ENCODE results near the gene OSCP1.

The OSCP1 gene

DNA sequence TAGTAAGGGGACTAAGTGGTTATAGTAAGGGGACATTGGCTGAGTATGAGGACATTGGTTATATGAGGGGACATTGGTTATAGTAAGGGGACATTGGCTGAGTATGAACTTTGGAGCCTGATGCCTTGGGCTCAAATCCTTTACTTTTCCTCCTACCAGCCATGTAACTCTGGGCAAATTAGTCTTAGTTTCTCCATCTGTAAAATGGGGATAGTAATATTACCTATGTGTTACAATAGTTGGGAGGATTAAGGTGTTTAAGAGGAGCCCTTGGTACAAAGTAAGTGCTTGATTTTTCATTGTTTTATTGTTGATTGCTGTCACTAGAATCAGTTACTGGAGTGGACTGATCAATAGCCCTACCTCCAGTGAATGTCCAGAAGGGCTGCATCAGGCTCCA lies 2.8 kb downstream of the OSCP1 start:
- no peak for DNase-seq (ENCODE audit: low read depth in 2 of 2)

DNA sequence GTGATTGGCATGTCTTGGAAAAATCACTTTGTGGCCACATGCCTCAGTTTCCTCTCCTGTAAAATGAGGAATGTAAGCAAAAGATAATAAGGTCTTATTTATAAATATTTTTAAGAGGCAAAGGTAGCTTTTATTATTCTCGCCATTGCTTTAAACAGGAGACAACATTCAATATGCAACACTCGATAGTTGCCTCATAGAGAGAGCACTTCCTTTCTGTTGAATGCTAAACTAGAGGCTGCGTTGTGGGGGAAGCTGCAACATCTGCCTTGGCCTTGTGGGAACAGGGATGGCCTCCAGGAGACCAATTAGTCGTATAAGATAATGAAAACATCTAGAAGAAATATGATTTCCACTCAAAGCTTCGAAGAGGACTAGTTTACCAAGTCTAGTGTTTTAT lies 3.5 kb downstream of the OSCP1 start:
- DNase-seq (ENCODE audit: low read depth in 2 of 2): no peak

DNA sequence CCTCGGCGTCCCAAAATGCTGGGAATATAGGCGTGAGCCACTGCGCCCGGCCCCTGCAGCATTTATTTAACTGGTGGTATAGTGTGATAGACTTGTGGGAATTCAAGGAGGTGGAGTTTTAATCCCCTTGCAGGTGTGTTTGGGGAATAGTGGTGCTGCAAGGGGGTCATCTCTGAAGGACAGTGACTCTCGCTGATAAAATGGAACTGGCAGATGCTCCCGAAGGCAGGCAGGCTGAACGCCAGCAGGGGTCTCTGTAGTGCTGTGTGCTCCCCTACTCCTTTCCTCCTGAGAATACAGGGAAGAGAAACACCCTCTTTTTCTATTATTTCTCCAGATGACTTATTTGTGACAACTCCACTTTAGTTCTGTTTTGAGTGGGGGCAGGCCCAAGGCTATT lies 4.0 kb downstream of the OSCP1 start:
- peak in 1 of 2 donors; percentile 4 for DNase-seq (ENCODE audit: low read depth in 2 of 2)

DNA sequence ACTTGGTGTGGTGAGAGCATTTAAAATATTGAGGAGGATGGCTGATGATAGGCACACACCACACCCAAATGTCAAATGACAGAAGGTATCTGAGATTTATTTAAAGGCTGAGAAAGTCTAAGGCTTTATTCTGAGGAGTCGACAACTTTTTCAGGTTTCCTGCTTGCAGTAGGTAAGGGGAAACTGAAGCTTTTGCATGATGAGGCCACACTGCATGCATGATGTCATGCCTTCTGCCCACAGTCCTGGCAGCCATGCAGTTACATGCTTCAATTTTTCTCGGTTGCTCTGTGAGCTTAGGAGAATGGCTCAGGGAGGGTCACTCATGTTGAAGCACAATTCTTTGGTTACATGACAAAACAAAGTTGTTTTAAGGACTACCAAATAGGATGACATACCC lies 7.0 kb downstream of the OSCP1 start:
- no peak for DNase-seq (ENCODE audit: low read depth in 2 of 2)

DNA sequence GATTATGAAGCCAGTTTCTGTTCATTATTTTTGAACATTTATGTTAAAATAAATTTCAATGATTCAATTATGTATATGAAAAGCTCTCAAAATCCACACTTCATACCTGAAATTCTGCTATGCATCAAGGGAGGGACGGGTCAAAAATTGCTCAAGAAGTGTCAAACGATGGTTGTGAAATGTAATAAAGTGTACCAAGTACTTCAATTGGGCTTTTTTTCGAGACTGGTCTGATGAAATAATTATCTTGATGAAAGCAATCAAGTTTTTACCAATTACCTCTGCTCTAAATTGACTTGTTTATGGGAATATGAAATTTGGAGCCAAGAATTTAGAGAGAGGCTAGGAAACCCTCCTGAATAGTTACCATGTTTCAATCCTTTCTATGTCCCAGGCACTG lies 7.9 kb downstream of the OSCP1 start:
- no peak for DNase-seq (ENCODE audit: low read depth in 2 of 2)

DNA sequence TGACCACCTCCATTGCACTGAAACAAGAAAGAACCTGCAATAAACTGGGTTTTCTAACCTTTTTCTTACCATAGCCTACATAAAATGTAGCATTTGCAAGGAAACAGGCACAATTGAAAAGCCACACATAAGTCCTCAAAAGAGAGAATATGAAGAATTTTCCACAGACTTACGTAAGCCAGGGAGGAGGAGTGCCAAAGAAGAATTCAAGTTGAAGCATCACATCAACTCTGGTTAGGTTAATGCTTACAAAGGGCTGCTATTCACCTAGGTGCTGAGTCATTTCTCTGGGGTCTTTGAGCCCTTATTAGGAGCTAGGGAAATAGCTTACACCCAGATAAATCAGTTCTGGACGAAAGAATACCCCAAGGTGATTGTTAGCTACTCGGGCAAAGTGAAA lies 9.6 kb downstream of the OSCP1 start:
- no peak for DNase-seq (ENCODE audit: low read depth in 2 of 2)

DNA sequence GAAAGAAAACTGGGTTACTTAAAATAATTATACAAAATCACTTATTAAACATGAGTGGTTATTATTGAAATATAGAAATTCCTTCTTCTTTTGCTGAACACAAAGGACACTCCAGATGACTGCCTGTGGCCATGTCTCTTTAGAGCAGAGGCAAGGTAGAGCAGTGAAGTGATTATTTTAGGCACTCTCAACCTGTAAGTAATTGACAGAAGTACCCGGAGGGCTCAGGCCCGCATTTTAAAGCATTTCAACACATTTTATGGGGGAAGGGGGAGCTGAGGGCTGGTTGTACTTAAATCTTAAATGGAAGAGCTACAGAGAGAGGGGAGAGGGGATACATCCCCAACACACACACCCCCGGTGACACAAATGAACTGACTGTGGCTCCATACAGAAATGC lies 10.2 kb downstream of the OSCP1 start:
- DNase-seq (ENCODE audit: low read depth in 2 of 2): no peak

DNA sequence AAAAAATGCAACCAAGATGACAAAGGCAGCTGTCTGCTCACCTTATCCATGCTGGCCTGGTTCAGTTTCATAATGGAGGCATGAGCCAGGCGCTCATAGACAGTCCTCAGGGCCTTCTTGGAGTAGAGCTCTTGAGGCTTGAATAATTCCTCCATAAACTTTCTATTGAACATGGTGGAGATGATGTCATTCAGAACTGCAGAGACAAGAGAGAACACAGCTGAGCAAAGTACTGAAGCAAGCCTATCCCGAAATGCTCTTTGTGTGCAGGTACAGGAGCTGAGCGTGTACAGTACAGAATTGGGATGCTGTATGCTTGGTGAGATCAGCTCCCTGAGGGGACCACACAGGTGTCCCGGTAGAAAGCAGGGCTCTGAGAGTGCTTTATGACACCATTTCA lies 11.5 kb downstream of the OSCP1 start:
- DNase-seq (ENCODE audit: low read depth in 2 of 2): no peak

DNA sequence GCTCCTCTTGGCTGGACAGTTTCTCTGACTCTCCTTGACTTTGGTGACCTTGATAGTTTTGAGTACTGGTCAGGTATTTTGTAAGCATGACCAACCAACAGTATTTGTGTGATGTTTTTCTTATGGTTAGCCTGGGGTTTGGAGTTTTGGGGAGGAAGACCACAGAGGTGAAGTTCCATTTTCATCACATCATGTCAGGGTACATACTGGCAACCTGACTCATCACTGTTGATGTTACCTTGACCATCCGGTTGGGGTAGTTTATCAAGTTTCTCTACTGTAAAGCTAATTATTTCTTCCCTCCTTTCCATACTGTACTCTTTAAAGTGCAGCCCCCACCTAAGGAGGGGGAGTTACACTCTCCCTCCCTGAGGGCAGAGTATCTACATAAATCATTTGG lies 13.4 kb downstream of the OSCP1 start:
- no peak for DNase-seq (ENCODE audit: low read depth in 2 of 2)

DNA sequence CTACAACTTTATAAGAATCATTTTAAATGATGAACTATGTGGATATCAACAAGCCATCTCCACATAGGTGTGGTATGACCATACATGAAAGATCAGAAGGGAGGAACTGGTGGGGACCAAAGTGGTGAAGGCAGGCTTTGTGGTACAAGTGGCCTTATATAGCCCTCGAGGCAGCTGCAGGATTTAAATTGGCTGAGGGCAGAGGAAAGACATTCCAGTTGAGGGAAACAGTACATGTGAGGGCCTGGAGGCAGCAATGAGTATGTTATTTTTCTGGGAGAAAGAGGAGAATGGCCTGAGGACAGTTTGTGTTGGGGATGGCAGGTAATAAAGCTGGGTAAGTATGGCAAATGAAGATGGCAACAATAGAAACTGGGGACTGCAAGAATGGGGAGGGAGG lies 17.1 kb downstream of the OSCP1 start:
- DNase-seq (ENCODE audit: low read depth in 2 of 2): no peak

DNA sequence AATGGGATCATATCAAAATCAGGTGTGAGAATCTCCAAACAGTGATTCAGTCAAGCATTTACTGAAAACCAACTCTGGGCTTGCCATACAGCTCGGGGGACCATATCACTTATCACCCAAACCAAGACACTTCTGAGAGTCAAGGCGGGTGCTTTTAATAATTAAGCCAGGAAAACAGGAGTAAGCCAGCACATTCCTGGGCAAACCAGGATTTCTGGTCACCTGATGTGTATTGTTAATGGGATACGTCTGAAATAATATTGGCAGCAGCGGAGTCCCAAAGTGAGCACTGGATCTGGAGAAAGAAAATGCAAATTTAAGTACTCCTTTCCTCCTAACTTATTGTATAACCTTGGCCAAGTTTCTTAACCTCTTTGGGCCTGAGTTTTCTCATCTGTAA lies 17.6 kb downstream of the OSCP1 start:
- no peak for DNase-seq (ENCODE audit: low read depth in 2 of 2)

DNA sequence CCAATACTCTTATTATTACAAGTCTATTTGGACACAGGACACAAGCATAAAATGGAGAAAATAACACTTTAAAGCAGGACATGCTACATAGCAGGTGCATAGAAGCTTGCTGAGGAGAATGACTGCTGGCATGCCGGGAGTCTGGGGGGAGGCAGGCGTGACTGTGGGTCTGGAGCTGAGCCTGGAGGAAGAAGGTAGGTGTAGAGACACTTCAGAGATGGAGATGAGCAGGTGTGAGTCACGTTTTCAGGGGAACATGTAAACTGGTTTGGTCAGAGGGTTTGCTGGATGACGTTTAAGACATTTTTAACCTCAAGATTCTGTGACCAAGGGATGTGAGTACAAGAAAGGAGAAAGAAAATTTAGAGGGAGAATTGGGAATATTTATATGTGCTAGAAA lies 24.5 kb downstream of the OSCP1 start:
- DNase-seq (ENCODE audit: low read depth in 2 of 2): no peak

DNA sequence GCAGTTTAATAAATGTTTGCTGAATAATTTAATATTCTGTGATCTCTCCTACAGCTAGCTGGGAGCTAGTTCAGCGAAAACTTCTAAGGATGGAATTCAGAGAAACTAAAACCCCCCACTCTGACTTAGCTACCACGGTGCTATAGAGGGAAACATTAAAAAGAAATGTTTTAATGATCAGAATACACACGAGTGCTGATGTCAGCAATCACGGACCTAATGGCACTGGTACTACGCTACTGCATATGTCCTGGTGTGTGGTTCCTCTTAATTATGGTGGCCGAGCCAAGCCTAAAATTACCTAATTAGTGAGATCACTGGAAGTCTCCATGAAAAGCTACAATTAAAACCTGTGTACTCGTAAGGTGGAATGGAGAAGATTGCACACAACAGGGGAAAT lies 28.6 kb downstream of the OSCP1 start:
- no peak for DNase-seq (ENCODE audit: low read depth in 2 of 2)

DNA sequence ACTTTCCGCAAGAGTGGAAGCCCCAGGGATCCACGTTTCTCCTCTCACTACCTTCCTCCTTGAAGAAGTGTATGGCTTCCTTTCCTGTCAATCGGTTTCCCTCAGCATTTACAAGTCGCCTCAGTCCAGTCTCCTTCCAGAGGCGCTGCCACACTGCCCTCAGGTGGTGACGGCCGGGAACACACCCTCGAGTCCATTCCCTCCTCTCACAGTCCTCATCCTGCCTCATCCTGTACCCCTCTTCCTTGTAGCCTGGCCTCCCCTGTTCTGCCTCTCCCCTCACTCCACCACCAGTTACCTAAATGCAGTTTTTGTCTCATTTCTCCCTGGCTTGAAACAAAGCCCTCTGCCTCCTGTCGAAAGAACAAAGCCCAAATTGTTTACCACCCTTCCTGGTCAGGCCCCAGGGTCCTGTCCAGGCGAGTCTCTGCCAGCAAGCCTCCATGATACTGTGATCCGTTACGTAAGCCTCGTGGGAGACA lies 29.4 kb downstream of the OSCP1 start:
- DNase-seq (ENCODE audit: low read depth in 2 of 2): peak; percentile 77 to 78

DNA sequence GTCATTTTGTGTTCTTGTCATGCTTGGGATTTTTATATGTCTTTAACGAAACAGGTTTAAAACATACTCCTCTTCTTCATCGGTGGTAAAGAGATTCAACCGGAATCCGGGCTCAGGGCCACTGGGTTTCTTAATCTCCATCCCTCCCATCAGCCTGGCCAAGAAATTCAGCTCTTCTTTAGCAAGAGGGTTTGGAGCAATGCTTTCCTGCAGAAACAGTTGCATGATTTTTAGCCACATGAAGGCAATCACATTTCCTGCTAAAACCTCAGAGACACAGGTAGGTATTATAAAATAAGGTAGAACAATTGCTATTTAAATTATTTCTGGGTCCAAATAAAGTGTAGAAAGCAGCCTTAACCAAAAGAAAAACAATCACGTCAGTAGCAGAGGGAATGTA lies 29.8 kb downstream of the OSCP1 start:
- no peak for DNase-seq (ENCODE audit: low read depth in 2 of 2)

DNA sequence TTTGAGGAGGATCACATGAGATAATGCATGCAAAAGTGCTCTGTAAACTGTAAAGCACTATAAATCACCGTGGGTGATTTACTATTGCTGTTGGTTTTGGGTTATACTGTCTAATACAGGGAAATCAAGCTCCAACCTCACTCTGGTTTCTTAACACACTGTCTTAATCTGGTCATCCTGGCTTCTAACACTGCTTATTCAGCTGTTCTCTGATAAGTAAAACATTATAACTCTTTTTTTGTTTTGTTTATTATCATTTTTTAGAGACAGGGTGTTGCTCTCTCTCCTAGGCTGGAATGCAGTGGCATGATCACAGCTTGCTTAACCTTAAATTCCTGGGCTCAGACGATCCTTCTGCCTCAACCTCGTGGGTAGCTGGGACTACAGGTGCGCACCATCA lies 30.7 kb downstream of the OSCP1 start:
- no peak for DNase-seq (ENCODE audit: low read depth in 2 of 2)

DNA sequence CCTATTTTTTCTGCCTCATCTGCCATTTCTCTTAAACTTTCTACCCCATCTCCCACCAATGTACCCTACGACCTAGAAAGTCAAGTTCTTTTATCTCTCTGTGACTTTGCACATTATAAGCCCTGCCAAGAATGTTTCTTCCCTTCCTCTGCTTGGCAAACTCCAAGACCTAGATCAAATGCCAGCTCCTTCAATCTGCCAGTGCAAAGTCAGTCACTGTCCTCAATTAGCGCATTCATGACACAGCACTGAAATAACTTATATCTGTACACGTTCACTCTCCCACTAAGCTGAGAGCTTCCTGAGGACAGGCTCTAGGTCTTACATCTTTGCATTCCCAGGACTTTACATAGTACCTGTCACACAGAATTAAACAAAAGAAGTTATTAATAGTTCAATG lies 31.1 kb downstream of the OSCP1 start:
- DNase-seq (ENCODE audit: low read depth in 2 of 2): no peak

DNA sequence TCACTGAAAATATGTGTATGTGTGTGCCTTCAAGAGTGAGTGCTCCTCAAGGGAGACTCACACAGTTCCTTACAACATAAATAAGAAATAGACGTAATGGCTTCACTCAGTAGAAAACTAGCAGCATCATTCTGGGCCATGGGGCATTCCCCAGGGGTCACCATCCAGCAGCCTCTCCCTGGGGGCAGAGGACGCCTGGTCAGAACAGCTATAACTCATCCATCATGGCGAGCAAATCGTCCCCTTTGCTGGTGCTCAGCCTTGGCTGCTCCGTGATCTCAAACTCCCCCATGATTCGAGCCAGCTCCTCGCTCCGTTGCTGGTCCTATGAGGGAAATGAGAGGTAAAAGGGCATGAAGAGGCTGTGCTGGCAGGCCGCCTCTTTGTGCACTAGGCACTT lies 32.3 kb downstream of the OSCP1 start:
- DNase-seq (ENCODE audit: low read depth in 2 of 2): no peak

DNA sequence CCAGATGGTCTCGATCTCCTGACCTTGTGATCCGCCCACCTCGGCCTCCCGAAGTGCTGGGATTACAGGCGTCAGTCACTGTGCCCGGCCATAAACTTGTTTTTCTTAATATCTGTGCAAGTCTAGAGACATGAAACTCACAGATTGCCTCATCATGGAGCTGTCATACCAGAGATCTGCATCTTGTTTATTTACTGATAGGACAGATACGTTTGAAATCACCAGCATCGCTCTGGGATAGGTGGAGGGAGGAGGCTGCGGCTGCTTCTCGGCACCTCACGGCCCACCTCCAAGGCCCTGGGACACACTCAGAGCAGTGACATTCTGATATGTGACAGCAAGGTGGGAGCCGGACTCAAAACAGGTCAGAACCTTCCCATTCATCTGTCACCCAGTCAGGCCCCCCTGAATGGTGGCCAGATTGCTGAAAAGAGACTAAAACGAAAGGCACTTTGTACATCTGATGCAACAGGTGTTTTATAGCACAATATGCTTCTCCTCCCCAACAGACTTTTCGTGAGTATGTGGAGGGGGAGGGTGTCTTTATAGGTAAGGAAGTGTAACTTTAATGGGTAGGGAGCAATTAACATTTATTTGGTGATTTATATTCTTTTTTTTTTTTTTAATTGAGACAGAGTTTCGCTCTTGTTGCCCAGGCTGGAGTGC lies 34.5 kb downstream of the OSCP1 start:
- no peak for DNase-seq (ENCODE audit: low read depth in 2 of 2)

DNA sequence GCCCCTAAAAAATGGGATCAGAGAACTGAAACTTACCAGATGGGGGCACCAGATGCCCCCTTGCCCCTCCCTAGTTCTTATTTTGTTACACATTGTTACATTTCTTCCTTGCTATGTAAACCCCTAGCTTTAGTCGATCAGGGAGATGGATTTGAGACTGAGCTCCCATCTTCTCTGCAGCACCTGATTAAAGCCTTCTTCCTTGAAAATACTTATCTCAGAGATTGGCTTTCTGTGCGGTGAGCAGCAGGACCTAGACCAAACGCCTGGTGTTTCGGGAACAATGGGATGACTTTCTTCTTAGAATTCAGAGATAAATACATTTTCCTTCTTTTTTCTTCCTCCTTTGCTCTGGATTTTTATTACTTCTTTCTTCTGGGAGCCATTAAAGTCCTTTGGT lies 35.9 kb downstream of the OSCP1 start:
- no peak for DNase-seq (ENCODE audit: low read depth in 2 of 2)

DNA sequence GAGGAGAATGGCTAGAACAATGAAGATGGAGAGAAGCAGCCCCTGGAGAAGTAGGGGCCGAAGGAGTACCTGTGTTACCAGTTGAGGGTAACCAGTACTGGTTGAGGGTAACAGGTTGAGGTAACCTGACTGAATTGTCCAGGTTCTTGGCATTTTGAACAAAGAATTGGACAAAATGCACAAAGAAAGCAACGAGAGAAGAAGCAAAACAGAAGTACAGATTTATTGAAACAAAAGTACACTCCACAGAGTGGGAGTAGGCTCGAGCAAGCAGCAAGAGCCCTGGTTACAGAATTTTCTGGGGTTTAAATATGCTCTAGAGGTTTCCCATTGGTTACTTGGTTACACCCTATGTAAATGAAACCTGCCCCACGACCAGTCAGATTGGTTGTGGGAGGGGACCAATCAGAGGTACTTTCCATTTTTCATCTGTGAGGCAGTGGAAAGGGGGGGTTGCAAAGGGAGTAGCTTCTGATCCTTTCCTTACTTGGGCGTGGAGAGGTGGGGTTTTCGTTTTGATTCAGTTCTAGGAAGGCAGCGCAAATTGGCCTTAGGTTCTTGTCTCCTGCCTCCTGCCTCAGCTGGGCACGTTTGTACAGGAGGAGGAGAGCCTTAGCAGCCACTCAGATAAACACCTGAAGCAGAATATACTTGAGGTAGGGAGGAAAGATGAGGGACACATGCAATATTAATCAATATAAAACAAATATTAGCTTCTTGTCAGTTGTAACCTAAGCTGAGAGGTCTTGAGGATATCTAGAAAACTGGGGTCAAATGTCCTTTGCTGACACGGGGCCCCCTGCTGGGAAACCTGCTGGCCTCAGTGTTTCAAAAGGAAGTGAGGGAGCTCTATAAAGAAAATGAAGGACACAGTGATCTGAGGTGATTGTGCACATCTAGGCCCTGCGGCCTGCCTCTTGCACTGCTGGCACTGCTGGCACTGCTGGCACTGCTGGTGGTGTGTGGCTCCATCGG lies 38.3 kb downstream of the OSCP1 start:
- peak; percentile 24 to 44 for DNase-seq (ENCODE audit: low read depth in 2 of 2)

DNA sequence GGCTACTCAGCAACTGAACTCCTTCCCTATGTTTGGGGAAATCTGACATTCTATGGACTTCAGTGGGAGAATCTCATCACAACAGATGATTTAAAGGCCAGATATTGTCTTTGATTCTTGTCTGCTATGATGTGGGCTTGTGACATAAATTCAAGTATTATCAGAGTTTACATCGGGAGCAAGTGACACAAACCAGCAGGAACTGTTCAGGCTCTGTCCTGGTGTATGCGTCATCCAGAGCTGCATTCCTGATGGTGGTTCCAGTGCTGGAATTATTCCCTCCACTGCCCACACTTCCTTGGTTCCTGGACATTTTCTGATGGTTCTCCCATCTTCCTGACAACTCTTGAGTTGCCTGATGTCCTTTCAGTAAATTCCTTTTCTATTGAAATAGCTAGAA lies 41.8 kb downstream of the OSCP1 start:
- no peak for DNase-seq (ENCODE audit: low read depth in 2 of 2)

DNA sequence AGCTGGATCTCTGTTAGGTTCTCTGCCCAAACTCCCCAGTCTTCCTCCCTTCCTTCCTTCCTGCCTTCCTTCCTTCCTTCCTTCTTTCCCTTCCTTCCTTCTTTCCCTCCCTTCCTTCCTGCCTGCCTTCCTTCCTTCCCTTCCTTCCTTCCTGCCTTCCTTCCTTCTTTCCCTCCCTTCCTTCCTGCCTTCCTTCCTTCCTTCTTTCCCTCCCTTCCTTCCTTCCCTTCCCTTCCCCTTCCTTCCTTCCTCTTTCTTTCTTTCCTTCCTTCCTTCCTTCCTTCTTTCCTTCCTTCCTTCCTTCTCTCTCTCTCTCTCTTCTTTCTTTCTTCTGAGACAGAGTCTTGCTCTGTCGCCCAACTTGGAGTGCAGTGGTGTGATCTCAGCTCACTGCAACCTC lies 43.8 kb downstream of the OSCP1 start:
- no peak for DNase-seq (ENCODE audit: low read depth in 2 of 2)
